Activated effector memory CD4-positive, alpha-beta T cell treated with anti-CD3 and anti-CD28 coated beads, Interleukin-2, amount 50 U/mL, for 16 hours (primary cell): ENCODE data around the gene TMTC1.

Experiments
- DNase-seq: peaks from one replicate; pipeline ENCODE4 v3.0.0-alpha.2; 2020

TMTC1 gene

DNA sequence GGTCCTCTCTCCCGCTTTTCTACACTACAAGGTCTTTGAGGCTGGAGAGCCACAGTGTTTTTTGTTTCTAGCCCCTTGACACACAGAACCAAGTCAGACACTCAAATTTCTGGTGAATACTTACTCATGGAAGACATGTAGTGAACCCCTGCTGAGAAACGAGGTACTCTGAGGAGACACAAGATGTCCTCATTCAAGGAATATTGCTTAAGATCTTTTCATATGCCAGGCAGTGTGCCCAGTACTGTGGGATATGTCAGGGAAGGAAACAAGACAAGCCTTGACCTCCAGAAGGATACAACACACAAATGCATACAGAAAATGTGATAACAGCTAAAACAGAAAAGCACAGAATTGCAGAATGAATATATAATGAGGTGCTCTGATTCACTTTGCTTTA is 75.9 kb downstream of the TMTC1 start:
- DNase-seq: no peak

GRCh38 chr12:29706311-29706710 is 77.4 kb downstream of the TMTC1 start:
- no peak for DNase-seq

- no peak for DNase-seq
Observed at GRCh38 chr12:29703528-29703927, 80.2 kb downstream of the TMTC1 start.

- no peak for DNase-seq
Observed at GRCh38 chr12:29702972-29703371, 80.8 kb downstream of the TMTC1 start.

GRCh38 chr12:29702222-29702621 is 81.5 kb downstream of the TMTC1 start:
- DNase-seq: no peak

GRCh38 chr12:29700761-29701481 is 82.8 kb downstream of the TMTC1 start:
- no peak for DNase-seq

GRCh38 chr12:29698756-29699155 is 85.0 kb downstream of the TMTC1 start:
- no peak for DNase-seq

DNA sequence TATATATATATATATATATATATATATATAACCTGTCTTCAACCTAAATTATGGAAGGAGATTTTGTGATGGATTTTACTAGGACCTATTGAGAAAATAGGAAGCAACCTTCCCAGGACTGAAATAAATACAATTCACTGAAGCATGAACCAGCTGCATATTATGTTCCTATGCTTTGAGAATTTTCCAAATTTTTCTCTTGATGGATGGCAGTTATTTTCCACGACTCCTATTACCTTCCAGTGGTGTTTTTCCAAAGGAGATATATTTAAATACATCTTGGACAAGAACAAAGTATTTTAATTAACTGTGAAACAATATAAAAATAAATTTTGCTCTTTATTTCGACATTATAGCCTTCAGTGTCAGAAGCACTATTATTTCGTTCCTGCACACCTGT is 87.9 kb downstream of the TMTC1 start:
- DNase-seq: no peak

DNA sequence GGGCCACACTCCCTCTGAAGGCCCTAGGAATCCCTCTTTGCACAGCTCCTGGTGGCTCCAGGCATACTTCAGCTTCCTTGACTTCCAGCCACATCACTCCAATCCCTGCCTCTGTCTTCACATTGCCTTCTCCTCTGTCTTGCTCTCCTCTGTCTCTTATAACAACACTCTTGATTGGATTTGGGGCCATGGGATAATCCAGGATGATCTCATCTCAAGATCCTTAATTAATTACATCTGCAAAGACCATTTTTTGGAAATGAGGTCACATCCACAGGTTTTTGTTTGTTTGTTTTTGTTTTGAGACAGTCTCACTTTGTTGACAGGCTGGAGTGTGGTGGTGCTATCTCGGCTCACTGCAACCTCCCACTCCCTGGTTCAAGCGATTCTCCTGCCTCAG is 88.7 kb downstream of the TMTC1 start:
- no peak for DNase-seq

DNA sequence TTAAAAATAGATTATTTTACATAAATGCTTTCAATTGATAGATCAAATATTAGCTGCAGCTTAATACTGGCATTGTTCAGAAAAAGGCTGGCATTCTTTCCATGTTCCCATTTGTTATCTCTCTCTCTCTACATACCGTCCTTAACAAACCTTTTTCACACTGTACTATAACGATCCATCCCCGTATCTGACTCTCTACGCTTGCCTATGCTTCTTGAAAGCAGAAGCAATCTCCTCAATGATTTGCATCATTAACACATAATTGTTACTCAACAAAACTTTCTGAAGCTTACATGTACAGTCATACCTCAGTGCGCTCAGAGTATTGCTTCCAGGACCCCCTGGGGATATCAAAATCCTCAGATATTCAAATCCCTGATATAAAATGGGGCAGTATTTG is 89.7 kb downstream of the TMTC1 start:
- DNase-seq: no peak

DNA sequence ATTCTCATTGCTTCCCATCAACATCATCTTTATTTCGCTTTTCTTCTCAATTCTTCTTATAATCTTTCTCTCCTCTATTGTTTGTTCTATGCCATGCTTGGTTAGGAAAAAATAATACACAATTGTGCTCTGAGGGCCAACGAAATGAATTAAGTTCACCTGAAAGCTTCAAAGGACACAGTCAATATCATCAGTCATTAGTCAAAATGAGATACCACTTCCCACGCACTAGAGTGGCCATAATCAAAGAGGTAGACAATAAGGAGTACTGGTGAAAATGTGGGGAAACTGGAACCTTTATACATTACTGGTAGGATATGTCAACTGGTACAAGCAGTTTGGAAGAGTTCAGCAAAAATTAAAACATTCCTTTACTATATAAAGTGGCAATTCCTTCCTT is 91.5 kb downstream of the TMTC1 start:
- DNase-seq: no peak

GRCh38 chr12:29691161-29691854 is 92.4 kb downstream of the TMTC1 start:
- no peak for DNase-seq

GRCh38 chr12:29690728-29691127 is 93.0 kb downstream of the TMTC1 start:
- no peak for DNase-seq

GRCh38 chr12:29688914-29689313 is 94.8 kb downstream of the TMTC1 start:
- no peak for DNase-seq

- DNase-seq: no peak
Observed at GRCh38 chr12:29682088-29682487, 101.7 kb downstream of the TMTC1 start.

DNA sequence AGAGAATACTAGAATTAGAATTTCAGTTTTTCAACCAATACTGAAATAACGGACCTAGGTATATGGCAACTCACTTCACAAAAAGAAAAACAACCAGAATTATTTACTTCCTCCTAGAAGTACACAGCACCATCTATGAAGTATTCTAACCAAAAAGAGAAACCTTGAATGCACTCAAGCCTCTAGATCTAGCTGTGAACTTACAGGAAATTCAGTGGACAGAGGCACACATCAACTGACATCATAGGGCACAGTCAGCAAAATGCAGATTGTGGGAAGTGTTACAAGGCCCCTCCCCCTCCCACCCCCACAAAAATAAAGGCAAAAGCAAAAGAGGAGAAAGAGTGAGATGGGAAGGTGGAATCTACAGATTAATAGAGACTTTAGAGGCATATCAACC is 102.4 kb downstream of the TMTC1 start:
- DNase-seq: no peak

DNA sequence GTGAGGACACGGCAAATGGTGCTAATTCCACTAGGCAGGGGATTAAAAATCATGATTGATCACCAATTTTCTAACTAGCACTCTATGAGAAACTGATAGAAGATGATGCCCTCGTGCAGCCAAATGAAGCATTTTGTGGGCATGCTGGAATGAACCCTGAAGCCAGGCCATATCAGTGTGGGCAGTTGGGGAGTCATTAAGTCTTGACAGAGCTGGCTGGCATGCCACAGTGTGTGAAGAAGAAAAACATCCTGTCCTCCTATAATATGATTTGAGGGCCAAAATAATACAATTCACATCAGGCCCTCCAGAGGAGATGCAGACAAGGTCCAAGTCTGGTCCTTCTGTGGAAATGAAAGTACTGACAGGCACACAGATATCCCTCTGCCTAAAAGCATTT is 107.1 kb downstream of the TMTC1 start:
- DNase-seq: no peak

- no peak for DNase-seq
Observed at GRCh38 chr12:29674463-29674862, 109.3 kb downstream of the TMTC1 start.

- DNase-seq: no peak
Observed at GRCh38 chr12:29673346-29673745, 110.4 kb downstream of the TMTC1 start.

GRCh38 chr12:29672580-29672979 is 111.2 kb downstream of the TMTC1 start:
- DNase-seq: no peak

DNA sequence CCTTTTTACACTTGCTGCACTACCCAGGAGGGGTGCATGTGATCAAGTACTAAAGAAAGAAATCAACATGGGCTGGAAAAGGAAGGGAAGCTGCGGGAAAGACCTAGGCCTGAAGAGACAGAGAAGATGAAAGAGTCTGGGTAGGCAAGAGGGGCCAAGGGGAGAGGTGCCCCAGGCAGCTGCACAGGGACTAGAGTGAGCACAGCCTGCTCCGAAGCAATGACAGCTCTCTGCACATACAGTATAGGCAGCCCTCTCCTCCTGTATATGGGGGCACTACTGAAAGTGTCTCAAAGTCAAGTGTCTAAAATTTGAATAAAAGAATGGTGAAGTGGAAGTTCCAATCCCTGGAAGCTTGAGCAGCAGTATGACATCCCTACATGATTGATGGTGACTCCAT is 112.0 kb downstream of the TMTC1 start:
- DNase-seq: no peak

- no peak for DNase-seq
Observed at GRCh38 chr12:29667011-29667410, 116.7 kb downstream of the TMTC1 start.

- DNase-seq: no peak
Observed at GRCh38 chr12:29665107-29665506, 118.6 kb downstream of the TMTC1 start.

DNA sequence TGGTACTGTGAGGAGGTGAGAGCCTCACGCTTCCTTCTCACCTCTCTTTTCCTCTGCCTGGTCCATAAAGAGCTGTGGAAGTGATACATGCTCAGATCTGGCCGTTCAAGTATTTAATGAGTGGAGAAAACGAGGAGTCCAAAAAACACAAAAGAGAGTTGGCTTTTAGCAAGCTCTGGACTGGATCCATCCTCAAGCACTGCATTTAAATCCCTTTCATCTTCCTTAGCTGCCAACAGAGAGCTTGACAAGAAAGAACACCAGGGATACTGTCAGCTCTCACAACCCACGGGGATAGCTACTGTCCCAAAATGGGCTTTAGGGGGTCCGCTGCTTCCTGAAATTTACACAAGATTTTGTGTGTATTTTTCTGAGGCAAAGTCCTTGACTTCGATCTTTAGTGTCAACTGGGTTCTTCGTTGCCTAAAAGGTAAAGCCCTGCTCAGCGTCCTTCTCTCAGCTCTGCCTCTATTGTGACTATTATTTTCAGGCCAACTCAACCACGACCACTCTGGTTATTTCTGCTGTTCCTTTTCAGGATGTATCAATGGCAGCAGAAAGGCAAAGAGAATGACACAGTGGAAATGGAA is 120.9 kb downstream of the TMTC1 start:
- no peak for DNase-seq
